Glutamatergic neuron (in vitro differentiated cells): ENCODE data around the gene SH2D7. TPM values are rescaled to one million over a fixed set of nuclear protein-coding genes. Genes with fewer than 3 reads are reported as not detected.

Experiments
- DNase-seq: peaks from one replicate; pipeline ENCODE4 v3.0.0; 2022
- H3K27ac Mint-ChIP-seq: one replicate; pipeline ENCODE4 v1.8.0; 2020; ENCODE audit warnings: mild to moderate bottlenecking, mixed read lengths, inconsistent platforms; ENCODE audit not compliant: unreplicated experiment
- H3K27me3 Mint-ChIP-seq: one replicate; pipeline ENCODE4 v1.8.0; 2020; ENCODE audit warnings: mild to moderate bottlenecking, moderate library complexity, mixed read lengths, inconsistent platforms; ENCODE audit not compliant: unreplicated experiment
- H3K36me3 Mint-ChIP-seq: one replicate; pipeline ENCODE4 v1.8.0; 2020; ENCODE audit warnings: mild to moderate bottlenecking, mixed read lengths, inconsistent platforms; ENCODE audit not compliant: unreplicated experiment
- H3K4me1 Mint-ChIP-seq: one replicate; pipeline ENCODE4 v1.8.0; 2020; ENCODE audit warnings: mild to moderate bottlenecking, low read depth, mixed read lengths, inconsistent platforms; ENCODE audit not compliant: unreplicated experiment
- H3K4me3 Mint-ChIP-seq: one replicate; pipeline ENCODE4 v1.8.0; 2020; ENCODE audit warnings: mild to moderate bottlenecking, mixed read lengths, inconsistent platforms; ENCODE audit not compliant: unreplicated experiment
- H3K9me3 Mint-ChIP-seq: one replicate; pipeline ENCODE4 v1.8.0; 2020; ENCODE audit warnings: mild to moderate bottlenecking, moderate library complexity, mixed read lengths, inconsistent platforms; ENCODE audit not compliant: unreplicated experiment
- total RNA-seq: library from RNA; stranded (reverse); fragmentation: NEBNext Ultra II Directional; extraction: Animal tissue kit (Norgen Biotek cat#: 25700); gene quantifications from one replicate; pipeline ENCODE4 v1.2.1, GENCODE V29; 2021; ENCODE audit not compliant: unreplicated experiment
- TF ChIP-seq, protein P1 (sequence below): fragments of 200-600 bp; sonication (generic); IDR thresholded peaks from one replicate; pipeline ENCODE4 v1.5.0; 2021; ENCODE audit not compliant: partially characterized antibody, unreplicated experiment

Gene SH2D7
- total RNA-seq, 1 donor from 2014 or later, result not detected

GRCh38 chr15:78082106-78082742 is 10.1 kb upstream of the SH2D7 start:
- Mint-ChIP-seq H3K9me3 (peaks cover 2% of the 10 kb centered on the region), H3K27ac (peak overlapping the region; percentile 22), H3K36me3 (no peaks in the 10 kb centered on the region), H3K4me3 (no peak overlapping the region), H3K4me1 (peaks cover 12% of the 10 kb centered on the region), H3K27me3 (peaks cover 7% of the 10 kb centered on the region)
- DNase-seq, result no peak
- TF ChIP-seq, protein P1, sequence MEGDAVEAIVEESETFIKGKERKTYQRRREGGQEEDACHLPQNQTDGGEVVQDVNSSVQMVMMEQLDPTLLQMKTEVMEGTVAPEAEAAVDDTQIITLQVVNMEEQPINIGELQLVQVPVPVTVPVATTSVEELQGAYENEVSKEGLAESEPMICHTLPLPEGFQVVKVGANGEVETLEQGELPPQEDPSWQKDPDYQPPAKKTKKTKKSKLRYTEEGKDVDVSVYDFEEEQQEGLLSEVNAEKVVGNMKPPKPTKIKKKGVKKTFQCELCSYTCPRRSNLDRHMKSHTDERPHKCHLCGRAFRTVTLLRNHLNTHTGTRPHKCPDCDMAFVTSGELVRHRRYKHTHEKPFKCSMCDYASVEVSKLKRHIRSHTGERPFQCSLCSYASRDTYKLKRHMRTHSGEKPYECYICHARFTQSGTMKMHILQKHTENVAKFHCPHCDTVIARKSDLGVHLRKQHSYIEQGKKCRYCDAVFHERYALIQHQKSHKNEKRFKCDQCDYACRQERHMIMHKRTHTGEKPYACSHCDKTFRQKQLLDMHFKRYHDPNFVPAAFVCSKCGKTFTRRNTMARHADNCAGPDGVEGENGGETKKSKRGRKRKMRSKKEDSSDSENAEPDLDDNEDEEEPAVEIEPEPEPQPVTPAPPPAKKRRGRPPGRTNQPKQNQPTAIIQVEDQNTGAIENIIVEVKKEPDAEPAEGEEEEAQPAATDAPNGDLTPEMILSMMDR, result no peak

DNA sequence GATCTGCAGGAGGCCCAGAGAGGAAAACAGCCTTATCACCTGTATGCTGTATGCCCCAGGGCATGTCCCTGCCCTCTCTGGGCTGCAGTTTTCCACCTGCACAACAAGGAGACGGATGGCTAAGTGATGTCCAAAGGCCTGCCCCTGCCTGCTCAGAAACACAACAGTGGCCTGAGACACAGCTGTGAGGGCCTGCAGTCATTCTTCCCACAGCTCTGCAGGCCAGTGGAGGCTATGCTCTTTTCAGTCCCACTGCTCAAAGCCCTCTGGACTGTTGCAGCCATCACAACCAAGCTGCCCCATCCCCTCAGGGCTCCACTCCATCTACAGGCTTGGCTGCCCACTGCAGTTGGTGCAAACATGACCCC is 9.6 kb upstream of the SH2D7 start:
- peaks cover 2% of the 10 kb centered on the region for H3K9me3 Mint-ChIP-seq
- H3K36me3 Mint-ChIP-seq, result no peaks in the 10 kb centered on the region
- no peak overlapping the region for H3K4me3 Mint-ChIP-seq
- DNase-seq, result no peak
- TF ChIP-seq, protein P1, result no peak
- peaks cover 12% of the 10 kb centered on the region for H3K4me1 Mint-ChIP-seq
- H3K27me3 Mint-ChIP-seq, result peaks cover 7% of the 10 kb centered on the region
- no peak overlapping the region for H3K27ac Mint-ChIP-seq

DNA sequence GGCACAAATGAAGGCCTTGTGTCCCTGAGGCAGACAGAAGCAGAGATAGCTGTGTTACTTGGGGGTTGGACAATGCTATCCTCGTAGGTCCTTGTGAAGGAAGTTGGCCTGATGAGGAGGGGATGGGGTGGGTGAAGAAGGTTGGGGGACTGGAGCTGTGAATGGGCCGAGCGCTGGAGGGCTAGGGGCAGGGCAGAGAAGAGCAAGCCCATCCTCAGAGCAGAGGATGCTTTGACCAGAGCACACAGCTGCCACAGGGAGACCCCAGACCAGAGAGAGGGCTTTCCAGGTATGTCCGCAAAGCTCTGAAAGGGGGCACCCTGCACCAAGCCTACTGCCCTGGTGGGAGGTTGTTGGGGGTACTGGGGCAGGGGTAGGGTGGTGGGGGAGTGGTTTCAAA is 9.2 kb upstream of the SH2D7 start:
- peaks cover 10% of the 10 kb centered on the region for H3K4me1 Mint-ChIP-seq
- no peak overlapping the region for H3K27ac Mint-ChIP-seq
- no peak overlapping the region for H3K4me3 Mint-ChIP-seq
- TF ChIP-seq, protein P1, result no peak
- H3K36me3 Mint-ChIP-seq, result no peaks in the 10 kb centered on the region
- DNase-seq, result no peak
- H3K27me3 Mint-ChIP-seq, result peaks cover 7% of the 10 kb centered on the region
- no peaks in the 10 kb centered on the region for H3K9me3 Mint-ChIP-seq

- H3K27ac Mint-ChIP-seq, result no peak overlapping the region
- peaks cover 7% of the 10 kb centered on the region for H3K27me3 Mint-ChIP-seq
- DNase-seq, result no peak
- H3K36me3 Mint-ChIP-seq, result no peaks in the 10 kb centered on the region
- TF ChIP-seq, protein P1, result no peak
- H3K4me1 Mint-ChIP-seq, result peaks cover 10% of the 10 kb centered on the region
- H3K9me3 Mint-ChIP-seq, result no peaks in the 10 kb centered on the region
- no peak overlapping the region for H3K4me3 Mint-ChIP-seq
These were observed 8.5 kb upstream of the SH2D7 start for GRCh38 chr15:78083687-78084448.

DNA sequence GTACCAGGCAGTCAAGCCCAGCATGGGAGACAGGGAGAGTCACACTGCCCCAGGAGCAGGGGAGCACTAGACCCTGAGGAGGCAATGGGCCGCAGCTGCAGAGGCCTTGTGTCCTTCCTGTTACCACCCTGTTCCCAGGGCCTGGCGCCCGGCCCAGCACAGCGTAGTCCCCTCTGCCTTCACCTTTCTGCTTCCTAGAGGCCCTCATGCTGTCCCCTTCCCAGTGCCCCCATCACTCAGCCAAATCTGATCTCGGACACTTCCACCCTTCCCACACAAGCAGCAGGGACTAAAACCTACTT is 8.0 kb upstream of the SH2D7 start:
- Mint-ChIP-seq H3K9me3 (no peaks in the 10 kb centered on the region), H3K4me1 (peaks cover 10% of the 10 kb centered on the region), H3K36me3 (no peaks in the 10 kb centered on the region), H3K27me3 (peaks cover 7% of the 10 kb centered on the region), H3K27ac (no peak overlapping the region), H3K4me3 (no peak overlapping the region)
- no peak for DNase-seq
- TF ChIP-seq, protein P1, result no peak
